HUES6 (cell line): ENCODE data around the gene PRCD.

ENCODE experiments used
- H3K27ac ChIP-seq: 2 replicates; pipeline ENCODE4 v1.7.0; 2013; ENCODE audit warnings: low read depth, mild to moderate bottlenecking, low read length, inconsistent platforms
- H3K27me3 ChIP-seq: 2 replicates; pipeline ENCODE4 v1.6.1; 2013; ENCODE audit warnings: low read length; ENCODE audit not compliant: control insufficient read depth, insufficient read depth
- H3K36me3 ChIP-seq: 2 replicates; pipeline ENCODE4 v1.6.1; 2013; ENCODE audit warnings: low read length; ENCODE audit not compliant: control insufficient read depth, insufficient read depth
- H3K4me1 ChIP-seq: 2 replicates; pipeline ENCODE4 v1.6.1; 2013; ENCODE audit warnings: low read length; ENCODE audit not compliant: control insufficient read depth, insufficient read depth
- H3K4me3 ChIP-seq: 2 replicates; pipeline ENCODE4 v1.5.1; 2013; ENCODE audit warnings: low read depth, low read length
- H3K9ac ChIP-seq: one replicate; pipeline ENCODE4 v1.6.1; 2013; ENCODE audit warnings: mild to moderate bottlenecking, low read length
- H3K9me3 ChIP-seq: 2 replicates; pipeline ENCODE4 v1.6.1; 2013; ENCODE audit warnings: low read depth, low read length; ENCODE audit not compliant: control insufficient read depth, insufficient read depth

Gene PRCD

DNA sequence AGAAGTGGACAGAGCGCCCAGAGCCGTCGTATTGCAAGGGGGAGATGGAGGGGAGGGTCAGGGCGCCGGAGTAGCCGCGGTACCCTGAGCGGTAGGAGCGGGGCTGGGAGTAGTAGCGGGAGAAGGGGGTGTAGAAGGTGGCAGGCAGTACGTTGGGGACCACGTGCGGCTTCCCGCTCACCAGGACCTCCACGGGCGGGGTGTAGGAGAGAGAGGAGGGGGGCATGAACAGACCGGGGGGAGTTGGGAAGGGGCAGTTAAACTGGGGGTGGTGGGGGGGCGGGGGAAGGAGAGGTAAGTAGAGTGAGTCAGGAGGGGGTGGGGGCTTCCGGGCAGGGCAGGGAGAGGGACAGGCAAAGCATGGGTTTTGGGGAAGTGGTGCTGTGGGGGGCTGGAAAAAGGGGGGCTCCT is 29.0 kb downstream of the PRCD start:
- Histone ChIP-seq H3K27ac (no peak overlapping the region), H3K27me3 (no peaks in the 10 kb centered on the region), H3K9me3 (peaks cover 5% of the 10 kb centered on the region; the same call in 1 of the 2 replicates), H3K4me3 (no peak overlapping the region), H3K9ac (no peak overlapping the region), H3K36me3 (peaks cover 21% of the 10 kb centered on the region), H3K4me1 (peaks cover 21% of the 10 kb centered on the region)

DNA sequence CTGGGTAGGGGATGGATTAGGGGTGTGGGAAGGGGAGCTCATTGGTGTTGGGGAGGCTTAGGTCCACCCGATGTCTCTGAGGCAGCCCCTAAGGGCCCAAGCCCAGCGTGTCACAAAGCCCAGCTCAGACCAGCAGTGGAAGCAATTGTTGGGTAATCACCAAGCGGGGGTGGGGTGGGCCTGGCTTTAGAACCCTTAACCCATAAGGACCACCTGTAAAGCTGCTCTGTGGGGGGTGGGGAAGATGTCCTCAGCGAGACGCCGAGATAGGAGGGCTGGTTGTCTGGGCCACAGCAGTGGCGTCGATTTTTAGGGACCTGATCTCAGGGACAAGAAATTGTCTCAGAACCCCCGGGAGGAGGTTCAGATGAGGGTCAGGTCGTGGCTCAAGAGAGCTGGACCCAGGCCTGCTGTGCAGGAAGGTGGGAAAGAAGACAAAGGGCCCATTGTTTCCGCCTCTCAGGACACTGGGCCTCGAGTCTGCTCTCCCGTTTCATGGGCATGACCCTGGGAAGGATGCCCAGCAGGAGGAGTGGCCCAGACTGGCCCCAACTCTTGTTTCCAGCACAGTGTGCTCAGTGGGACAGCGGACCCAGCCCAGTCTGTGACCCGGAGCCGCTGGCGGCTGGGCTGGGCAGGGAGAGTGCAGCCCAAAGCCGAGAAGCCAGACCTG is 29.9 kb downstream of the PRCD start:
- Histone ChIP-seq H3K9me3 (peaks cover 5% of the 10 kb centered on the region; the same call in 1 of the 2 replicates), H3K27ac (no peak overlapping the region), H3K4me3 (no peak overlapping the region), H3K9ac (no peak overlapping the region), H3K36me3 (peaks cover 16% of the 10 kb centered on the region), H3K27me3 (no peaks in the 10 kb centered on the region), H3K4me1 (peaks cover 21% of the 10 kb centered on the region)

DNA sequence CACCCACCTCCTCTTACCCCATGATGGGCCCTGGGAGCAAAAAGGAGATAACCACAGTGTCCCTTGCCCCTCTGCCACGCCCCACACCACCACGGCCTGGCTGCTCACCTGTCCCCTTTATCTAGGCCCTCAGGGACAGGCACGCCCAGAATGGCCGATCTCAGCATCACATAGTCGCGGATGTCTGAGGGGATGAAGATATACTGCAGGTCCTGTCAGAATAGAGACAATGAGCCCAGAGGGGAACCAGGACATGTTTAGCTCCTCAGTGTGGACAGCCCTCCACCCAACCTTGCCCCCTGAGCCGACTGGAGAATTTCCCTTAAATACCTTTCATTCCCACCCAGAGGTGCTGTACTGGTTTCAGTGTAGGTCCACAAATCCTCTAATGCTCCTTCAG is 30.6 kb downstream of the PRCD start:
- peaks cover 21% of the 10 kb centered on the region for H3K4me1 ChIP-seq

DNA sequence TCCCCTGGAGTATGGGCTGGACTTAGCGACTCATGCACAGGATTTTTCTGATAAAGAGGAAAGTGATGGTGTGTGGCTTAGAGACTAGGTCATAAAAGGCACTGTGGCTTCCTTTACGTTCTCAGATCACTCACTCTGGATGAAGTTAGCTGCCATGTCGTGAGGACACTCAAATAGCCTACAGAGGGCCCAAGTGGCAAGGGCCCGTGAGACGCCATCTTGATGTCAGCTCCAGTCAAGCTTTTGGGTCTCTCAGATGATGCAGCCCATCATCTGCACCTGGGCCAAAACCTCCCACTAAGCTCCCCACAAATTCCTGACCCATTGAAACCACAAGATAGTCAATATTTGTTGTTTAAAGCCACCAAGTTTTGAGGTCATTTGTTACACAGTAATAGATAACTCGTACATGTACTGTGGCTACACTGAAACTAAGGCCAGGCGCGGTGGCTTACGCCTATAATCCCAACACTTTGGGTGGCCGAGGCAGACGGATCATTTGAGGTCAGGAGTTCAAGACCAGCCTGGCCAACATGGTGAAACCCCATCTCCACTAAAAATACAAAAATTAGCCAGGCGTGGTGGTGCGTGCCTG is 31.1 kb downstream of the PRCD start:
- Histone ChIP-seq H3K36me3 (peaks cover 4% of the 10 kb centered on the region), H3K4me1 (peaks cover 21% of the 10 kb centered on the region), H3K27ac (no peak overlapping the region)

More for the DNA sequence above, 30.6 kb downstream of the PRCD start:
- Histone ChIP-seq H3K9me3 (peaks cover 5% of the 10 kb centered on the region; the same call in 1 of the 2 replicates), H3K4me3 (no peak overlapping the region), H3K27ac (no peak overlapping the region), H3K36me3 (peaks cover 9% of the 10 kb centered on the region), H3K27me3 (no peaks in the 10 kb centered on the region), H3K9ac (no peak overlapping the region)

DNA sequence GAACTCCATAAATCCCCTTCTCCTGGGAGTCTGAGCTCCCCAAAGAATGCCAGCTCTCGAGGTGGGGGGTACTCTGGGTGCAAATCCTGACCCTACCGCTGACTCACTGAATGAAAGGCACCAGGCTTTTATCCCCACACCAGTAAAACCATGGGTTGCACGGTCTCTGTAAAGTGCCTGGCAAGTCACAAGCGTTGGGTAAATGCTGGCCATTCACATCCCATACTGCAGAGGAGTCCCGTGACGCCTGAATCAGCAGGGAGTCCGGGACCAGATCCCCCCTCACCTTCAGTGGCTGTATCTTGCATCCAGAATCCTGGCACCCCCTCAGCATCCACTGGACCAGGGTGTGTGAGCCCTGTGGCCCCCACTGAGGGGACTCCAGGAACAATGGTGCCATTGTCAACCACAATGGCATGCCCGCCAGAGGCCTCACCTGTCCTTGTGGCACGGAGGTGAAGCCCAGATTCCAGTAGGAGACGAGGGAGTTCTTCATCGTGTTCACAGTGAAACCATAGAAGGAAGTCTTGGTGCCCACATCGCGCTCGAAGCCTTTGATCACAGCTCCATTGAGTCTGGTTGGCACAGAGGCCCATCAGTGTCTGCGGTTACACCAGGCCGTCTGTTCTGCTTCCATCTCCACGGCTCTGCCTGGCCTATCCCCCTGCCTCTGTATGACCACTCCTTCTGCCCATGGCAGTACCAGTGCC is 32.5 kb downstream of the PRCD start:
- Histone ChIP-seq H3K27ac (no peak overlapping the region), H3K4me3 (no peak overlapping the region), H3K36me3 (no peaks in the 10 kb centered on the region), H3K9me3 (peaks cover 5% of the 10 kb centered on the region; the same call in 1 of the 2 replicates), H3K9ac (no peak overlapping the region), H3K27me3 (no peaks in the 10 kb centered on the region), H3K4me1 (peaks cover 16% of the 10 kb centered on the region)

More for the DNA sequence above, 31.1 kb downstream of the PRCD start:
- peaks cover 5% of the 10 kb centered on the region; the same call in 1 of the 2 replicates for H3K9me3 ChIP-seq
- H3K27me3 ChIP-seq, result no peaks in the 10 kb centered on the region
- H3K4me3 ChIP-seq, result no peak overlapping the region
- no peak overlapping the region for H3K9ac ChIP-seq

DNA sequence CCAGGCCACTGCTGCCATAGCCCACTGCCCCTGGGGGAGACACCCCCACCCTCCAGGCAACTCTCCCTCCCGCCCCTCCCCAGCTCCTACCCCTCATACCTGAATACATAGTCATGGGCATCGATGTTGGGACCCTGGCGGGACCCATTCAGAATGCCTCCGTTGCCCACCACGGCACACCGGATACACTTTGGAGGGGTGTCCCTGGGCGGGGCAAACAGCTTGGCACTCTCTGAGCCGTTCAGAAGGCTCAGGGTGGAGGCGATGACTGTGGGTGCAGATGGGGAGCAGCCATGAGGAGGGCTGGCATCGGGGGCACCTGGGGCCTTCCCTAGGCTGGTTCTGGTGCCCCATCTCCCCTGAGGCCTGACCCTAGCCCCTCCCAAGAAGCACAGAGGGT is 33.3 kb downstream of the PRCD start:
- no peak overlapping the region for H3K27ac ChIP-seq
- H3K9ac ChIP-seq, result no peak overlapping the region
- no peak overlapping the region for H3K4me3 ChIP-seq
- H3K36me3 ChIP-seq, result no peaks in the 10 kb centered on the region
- no peaks in the 10 kb centered on the region for H3K27me3 ChIP-seq
- peaks cover 5% of the 10 kb centered on the region; the same call in 1 of the 2 replicates for H3K9me3 ChIP-seq
- H3K4me1 ChIP-seq, result peaks cover 9% of the 10 kb centered on the region

DNA sequence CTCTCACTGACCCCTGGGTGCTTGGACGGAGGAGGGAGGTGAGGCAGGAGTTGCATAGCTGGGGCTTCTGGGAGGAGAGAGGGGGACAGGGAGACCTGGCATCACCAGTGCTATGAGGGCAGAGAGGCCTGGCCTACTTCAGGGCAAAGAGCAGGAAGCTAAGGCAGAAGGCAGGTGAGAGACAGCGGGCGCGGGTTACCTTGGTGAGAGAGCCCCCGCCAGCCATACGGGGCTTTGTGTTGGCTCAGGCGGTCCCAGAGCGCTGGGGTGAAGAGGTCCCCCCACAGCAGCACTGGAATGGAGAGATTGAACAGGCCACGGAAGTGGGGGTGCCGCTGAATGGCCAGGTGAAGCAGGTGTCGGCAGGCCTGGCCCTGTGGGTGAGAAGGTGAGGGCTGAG is 34.3 kb downstream of the PRCD start:
- H3K27ac ChIP-seq, result no peak overlapping the region
- H3K27me3 ChIP-seq, result no peaks in the 10 kb centered on the region
- H3K36me3 ChIP-seq, result no peaks in the 10 kb centered on the region

DNA sequence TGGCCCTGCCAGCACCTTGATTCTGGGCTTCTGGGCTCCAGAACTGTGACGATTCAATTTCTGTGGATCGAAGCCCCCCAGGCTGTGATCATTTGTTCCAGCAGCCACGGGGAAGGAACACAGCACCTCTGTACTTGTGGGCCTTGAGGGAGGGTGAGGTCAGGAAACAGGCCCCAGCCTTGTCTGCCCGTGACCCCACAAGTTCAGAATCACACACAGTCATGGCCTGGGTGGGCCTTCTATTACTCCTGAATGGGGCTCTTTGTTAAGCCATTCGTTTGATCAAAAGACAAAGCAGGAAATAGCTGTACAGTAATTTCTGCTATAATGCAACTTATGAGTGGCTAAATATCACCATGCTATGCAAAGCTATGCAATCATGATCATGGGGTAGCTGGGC is 35.7 kb downstream of the PRCD start:
- H3K36me3 ChIP-seq, result no peaks in the 10 kb centered on the region
- H3K9me3 ChIP-seq, result peaks cover 10% of the 10 kb centered on the region
- H3K4me3 ChIP-seq, result no peak overlapping the region

More for the DNA sequence above, 34.3 kb downstream of the PRCD start:
- Histone ChIP-seq H3K9ac (no peak overlapping the region), H3K4me1 (peaks cover 7% of the 10 kb centered on the region), H3K4me3 (no peak overlapping the region), H3K9me3 (peaks cover 5% of the 10 kb centered on the region; the same call in 1 of the 2 replicates)

DNA sequence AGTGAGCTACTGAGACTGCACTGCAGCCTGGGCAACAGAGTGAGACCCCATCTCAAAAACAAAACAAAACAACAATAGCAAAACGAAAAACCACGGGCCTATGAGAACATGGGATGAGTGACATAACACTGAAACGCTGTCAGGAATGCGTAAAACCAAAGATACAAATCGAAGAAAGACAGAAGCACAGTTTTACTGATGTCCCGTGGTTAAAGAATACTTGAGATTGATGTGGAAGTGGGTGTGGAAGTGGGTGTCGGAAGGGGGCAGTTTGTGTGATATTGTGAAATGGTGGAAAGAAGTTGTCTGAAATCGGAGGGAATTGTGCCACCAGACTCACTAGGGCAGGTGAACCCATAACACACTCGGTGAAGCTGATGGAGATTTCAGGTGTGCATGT is 36.3 kb downstream of the PRCD start:
- peaks cover 6% of the 10 kb centered on the region; the same call in 1 of the 2 replicates for H3K9me3 ChIP-seq
- no peak overlapping the region for H3K9ac ChIP-seq
- no peak overlapping the region for H3K27ac ChIP-seq
- no peaks in the 10 kb centered on the region for H3K36me3 ChIP-seq
- peaks cover 6% of the 10 kb centered on the region for H3K4me1 ChIP-seq
- H3K27me3 ChIP-seq, result no peaks in the 10 kb centered on the region
- H3K4me3 ChIP-seq, result no peak overlapping the region

More for the DNA sequence above, 35.7 kb downstream of the PRCD start:
- Histone ChIP-seq H3K27ac (no peak overlapping the region), H3K27me3 (no peaks in the 10 kb centered on the region), H3K4me1 (no peaks in the 10 kb centered on the region), H3K9ac (no peak overlapping the region)

DNA sequence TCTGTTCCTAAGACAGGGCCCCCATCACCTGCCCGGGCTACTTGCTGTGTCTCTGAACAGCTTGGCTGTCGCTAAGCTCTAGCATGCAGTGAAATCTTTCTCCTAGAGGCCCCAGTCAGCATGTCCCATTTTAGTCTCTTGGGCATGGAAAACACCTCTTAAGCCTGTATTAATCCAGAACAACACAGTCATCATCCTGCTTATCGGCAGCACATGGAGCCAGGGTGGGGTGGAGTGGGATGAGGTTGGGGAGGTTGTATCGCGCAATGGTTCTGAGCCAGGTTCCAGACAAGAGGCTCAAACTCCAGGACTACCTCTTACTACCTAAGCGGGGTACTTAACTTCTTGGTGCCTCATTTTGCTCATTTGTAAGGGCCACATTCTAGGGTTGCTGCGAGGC is 38.0 kb downstream of the PRCD start:
- Histone ChIP-seq H3K27me3 (0 out of 2 replicates have a peak, but pooled peaks cover under 1% of the 10 kb centered on the region), H3K36me3 (no peaks in the 10 kb centered on the region), H3K9ac (no peak overlapping the region), H3K4me3 (no peak overlapping the region), H3K9me3 (peaks cover 6% of the 10 kb centered on the region; the same call in 1 of the 2 replicates), H3K27ac (no peak overlapping the region), H3K4me1 (peaks cover 9% of the 10 kb centered on the region)

DNA sequence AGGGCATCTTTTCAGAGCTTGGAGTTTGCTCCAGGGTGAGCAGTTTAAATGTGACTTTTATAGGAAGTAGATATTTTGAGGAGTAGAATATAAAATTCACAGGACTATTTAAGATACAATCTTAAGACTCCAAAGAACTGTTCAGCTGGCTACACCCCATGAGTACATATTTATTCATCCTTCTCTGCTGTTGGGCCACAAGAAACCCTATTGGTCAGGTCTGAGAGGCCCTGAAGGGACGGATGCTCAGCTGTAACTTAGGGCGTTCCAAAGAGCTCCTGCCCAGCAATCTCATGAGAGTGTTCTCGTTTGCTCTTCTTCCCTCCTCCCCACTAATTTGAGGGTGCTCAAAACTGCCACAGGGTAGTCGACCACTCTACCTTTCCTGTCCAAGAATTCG is 38.5 kb downstream of the PRCD start:
- Histone ChIP-seq H3K27ac (no peak overlapping the region), H3K4me1 (peaks cover 9% of the 10 kb centered on the region), H3K36me3 (no peaks in the 10 kb centered on the region), H3K27me3 (peaks cover 2% of the 10 kb centered on the region; the same call in 1 of the 2 replicates), H3K4me3 (no peak overlapping the region), H3K9me3 (peaks cover 6% of the 10 kb centered on the region; the same call in 1 of the 2 replicates), H3K9ac (no peak overlapping the region)
